Measurements from ENCODE around the gene ADAMTSL3. TPM values are rescaled to one million over a fixed set of nuclear protein-coding genes. Genes with fewer than 3 reads are reported as not detected.
A peak's percentile ranks its signal among the peaks of the same experiment; 100 is the strongest.
"Not testable (repeated sequence)": the region's sequence is repeated elsewhere in the genome, so short reads cannot be mapped to it uniquely, and the experiment has no call there.

The ADAMTSL3 gene
- total RNA-seq, 1 donor from 2014 or later, result 11.6 TPM

DNA sequence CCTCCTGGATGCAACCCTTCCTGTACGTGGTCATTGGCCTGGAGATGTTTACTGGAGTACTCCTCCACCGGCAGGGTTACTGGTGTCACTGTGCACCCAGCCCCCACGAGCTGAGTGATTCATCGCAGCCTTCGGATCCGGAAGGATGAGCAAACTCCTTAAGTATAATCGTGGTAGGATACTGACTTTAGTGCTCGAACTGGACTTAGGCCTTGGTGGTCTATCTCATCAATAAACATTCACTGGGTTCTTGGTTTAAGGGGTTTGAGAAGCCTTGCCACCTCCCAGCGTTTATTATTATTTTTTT, 426.8 kb downstream of the ADAMTSL3 start:
- peak; percentile 16 for DNase-seq (ENCODE audit: low spot score)

- DNase-seq (ENCODE audit: low spot score), result peak; percentile 6
Measured at GRCh38 chr15:84081391-84082168, 427.7 kb downstream of the ADAMTSL3 start.

DNA sequence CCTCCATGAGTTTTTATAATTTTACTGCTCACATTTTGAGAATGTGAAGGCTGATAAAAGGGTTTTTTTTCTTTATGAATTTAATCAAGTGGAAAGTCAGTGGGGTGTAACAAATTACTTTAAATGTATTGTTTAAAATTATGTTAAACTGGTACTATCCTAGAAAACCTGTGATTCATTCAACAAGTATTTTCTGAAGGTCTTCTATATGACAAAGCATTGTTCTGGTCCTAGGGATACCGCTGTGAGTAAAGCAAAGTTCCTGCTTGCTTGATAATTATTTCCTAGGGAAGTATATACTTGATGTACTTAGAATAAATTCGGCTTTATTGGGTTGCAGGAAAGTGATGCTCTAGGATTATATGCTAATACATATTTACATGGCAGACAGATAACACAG, 428.8 kb downstream of the ADAMTSL3 start:
- DNase-seq (ENCODE audit: low spot score), result no peak

GRCh38 chr15:84086071-84086470, 432.1 kb downstream of the ADAMTSL3 start:
- not testable (repeated sequence) for DNase-seq (ENCODE audit: low spot score)

Other genes with a start within 250 kb of the ADAMTSL3 start
- 24.8 TPM for gene SH3GL3, start 206.8 kb upstream of the ADAMTSL3 start, total RNA-seq (ENCODE audit: insufficient read depth, low replicate concordance)